Measurements from ENCODE around the gene LLPH. TPM values are rescaled to one million over a fixed set of nuclear protein-coding genes. Genes with fewer than 3 reads are reported as not detected.

The LLPH gene
- total RNA-seq, 1 donor from 2014 or later = 33.7 TPM

GRCh38 chr12:66074561-66074960, 56.0 kb downstream of the LLPH start:
- Mint-ChIP-seq H3K27me3 (ENCODE audit: low read depth) (peaks cover 6% of the 10 kb centered on the region), H3K36me3 (ENCODE audit: low read depth) (no peaks in the 10 kb centered on the region), H3K4me3 (ENCODE audit: low read depth) (no peak overlapping the region), H3K9me3 (no peaks in the 10 kb centered on the region), H3K27ac (no peak overlapping the region), H3K4me1 (ENCODE audit: low read depth) (no peaks in the 10 kb centered on the region)
- intact Hi-C loops (cut with micrococcal nuclease) = no loop called here
- DNase-seq (ENCODE audit: low spot score) = no peak

GRCh38 chr12:66072566-66072965, 58.0 kb downstream of the LLPH start:
- intact Hi-C loops (cut with micrococcal nuclease) = no loop called here
- DNase-seq (ENCODE audit: low spot score) = no peak
- Mint-ChIP-seq H3K27ac (no peak overlapping the region), H3K4me1 (ENCODE audit: low read depth) (no peaks in the 10 kb centered on the region), H3K36me3 (ENCODE audit: low read depth) (no peaks in the 10 kb centered on the region), H3K27me3 (ENCODE audit: low read depth) (peaks cover under 1% of the 10 kb centered on the region), H3K4me3 (ENCODE audit: low read depth) (no peak overlapping the region), H3K9me3 (no peaks in the 10 kb centered on the region)

- no peaks in the 10 kb centered on the region for H3K36me3 Mint-ChIP-seq (ENCODE audit: low read depth)
- H3K27me3 Mint-ChIP-seq (ENCODE audit: low read depth) = peaks cover 2% of the 10 kb centered on the region
- no peaks in the 10 kb centered on the region for H3K4me1 Mint-ChIP-seq (ENCODE audit: low read depth)
- no peaks in the 10 kb centered on the region for H3K9me3 Mint-ChIP-seq
- DNase-seq (ENCODE audit: low spot score) = no peak
- no peak overlapping the region for H3K4me3 Mint-ChIP-seq (ENCODE audit: low read depth)
- intact Hi-C loops (cut with micrococcal nuclease) = no loop called here
- no peak overlapping the region for H3K27ac Mint-ChIP-seq
Measured at GRCh38 chr12:66072135-66072534, 58.4 kb downstream of the LLPH start.

DNA sequence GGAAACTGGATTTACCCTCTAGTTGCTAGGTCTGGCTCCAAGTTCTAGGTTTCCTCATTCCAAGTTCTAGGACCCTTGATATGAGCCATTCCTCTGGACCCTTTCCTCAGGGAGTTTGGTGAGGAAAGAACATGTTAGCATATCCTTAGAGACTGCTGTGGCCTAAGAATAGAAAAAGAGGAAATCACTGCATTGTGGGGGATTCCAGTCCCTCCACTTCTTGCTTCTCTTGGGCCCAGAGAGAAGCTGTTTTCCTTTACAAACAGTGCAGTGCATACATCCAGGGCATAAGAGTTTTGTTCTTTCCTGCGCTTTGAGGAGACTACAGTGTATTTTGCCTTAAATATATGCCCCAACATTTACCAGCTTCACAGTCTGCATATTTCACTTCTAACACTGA, 59.0 kb downstream of the LLPH start:
- DNase-seq (ENCODE audit: low spot score) = no peak
- Mint-ChIP-seq H3K4me3 (ENCODE audit: low read depth) (no peak overlapping the region), H3K27ac (no peak overlapping the region), H3K4me1 (ENCODE audit: low read depth) (no peaks in the 10 kb centered on the region), H3K27me3 (ENCODE audit: low read depth) (peaks cover 6% of the 10 kb centered on the region), H3K36me3 (ENCODE audit: low read depth) (no peaks in the 10 kb centered on the region), H3K9me3 (no peaks in the 10 kb centered on the region)
- intact Hi-C loops (cut with micrococcal nuclease) = no loop called here

- Mint-ChIP-seq H3K36me3 (ENCODE audit: low read depth) (no peaks in the 10 kb centered on the region), H3K4me3 (ENCODE audit: low read depth) (no peak overlapping the region), H3K27me3 (ENCODE audit: low read depth) (peaks cover 12% of the 10 kb centered on the region), H3K4me1 (ENCODE audit: low read depth) (peaks cover 3% of the 10 kb centered on the region), H3K9me3 (no peaks in the 10 kb centered on the region), H3K27ac (no peak overlapping the region)
- intact Hi-C loops (cut with micrococcal nuclease) = no loop called here
- no peak for DNase-seq (ENCODE audit: low spot score)
Measured at GRCh38 chr12:66070378-66071120, 60.0 kb downstream of the LLPH start.

DNA sequence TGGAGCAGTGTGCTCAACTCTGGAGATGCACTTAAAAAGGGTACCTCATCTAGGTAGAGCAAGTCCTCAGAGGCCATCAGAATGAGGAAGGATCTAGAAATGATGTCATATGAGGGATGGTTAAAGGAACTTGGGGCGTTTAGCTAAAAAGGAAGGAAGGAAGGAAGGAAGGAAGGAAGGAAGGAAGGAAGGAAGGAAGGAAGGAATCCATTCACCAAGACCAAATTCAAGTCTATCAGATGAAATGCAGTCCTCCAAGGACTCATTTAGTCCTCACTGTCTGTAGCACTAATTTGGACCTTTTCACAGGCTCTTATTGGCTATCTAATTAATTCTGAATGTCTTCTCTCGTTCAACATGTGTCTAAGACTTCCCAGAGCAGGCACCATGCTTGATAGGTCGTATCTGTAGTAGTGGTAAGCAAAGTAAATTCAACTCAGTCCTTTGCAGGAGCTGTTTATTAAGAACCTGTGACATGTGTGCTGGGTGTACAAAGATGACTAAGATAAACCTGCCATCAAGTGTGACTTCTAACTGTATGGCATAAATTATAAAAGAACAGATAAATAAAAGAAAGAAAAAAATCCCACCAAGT, 63.5 kb downstream of the LLPH start:
- Mint-ChIP-seq H3K27me3 (ENCODE audit: low read depth) (peaks cover 25% of the 10 kb centered on the region), H3K4me1 (ENCODE audit: low read depth) (peaks cover 3% of the 10 kb centered on the region), H3K9me3 (no peaks in the 10 kb centered on the region), H3K36me3 (ENCODE audit: low read depth) (no peaks in the 10 kb centered on the region), H3K27ac (no peak overlapping the region), H3K4me3 (ENCODE audit: low read depth) (no peak overlapping the region)
- no peak for DNase-seq (ENCODE audit: low spot score)
- intact Hi-C loops (cut with micrococcal nuclease) = no loop called here

Other genes with a start within 250 kb of the LLPH start
- 62.4 and 75.0 TPM in 2 replicates for gene TMBIM4, start 39.2 kb upstream of the LLPH start, total RNA-seq
- gene IRAK3, start 58.5 kb upstream of the LLPH start, total RNA-seq = 0.91 and 1.2 TPM in 2 replicates
- 17.1 and 18.2 TPM in 2 replicates for gene HELB, start 171.7 kb upstream of the LLPH start, total RNA-seq

All from activated T-helper 2 cell treated with anti-CD3 and anti-CD28 coated beads, Interferon-gamma antibody, Interleukin-2, Interleukin-4, amounts not matched to agents 10 μg/mL and 5 μg/mL and 100 μg/mL, durations not matched to agents 14 hours and 24 hours and 36 hours (primary cell).